HepG2 (cell line): Measurements from ENCODE around the gene EXOC7. TPM values are rescaled to one million over a fixed set of nuclear protein-coding genes. Genes with fewer than 3 reads are reported as not detected.

Experiments used
- ESRRA ChIP-seq: sonication (generic); formaldehyde crosslinking; IDR thresholded peaks from 2 replicates; pipeline ENCODE4 v1.5.1; 2020; ENCODE audit warnings: mild to moderate bottlenecking, low read depth, missing genetic modification reagents
- GRHL1 ChIP-seq: sonication (generic); formaldehyde crosslinking; conservative IDR thresholded peaks from 2 replicates; pipeline ENCODE4 v1.8.0; 2022; ENCODE audit warnings: missing genetic modification reagents
- PBX3 ChIP-seq: sonication (generic); formaldehyde crosslinking; IDR thresholded peaks from 2 replicates; pipeline ENCODE4 v1.8.1; 2023; ENCODE audit warnings: missing genetic modification reagents, inconsistent platforms, borderline replicate concordance
- RERE ChIP-seq: IDR thresholded peaks from 2 replicates; pipeline ENCODE4 v1.6.1; 2016; ENCODE audit warnings: low read depth, missing genetic modification reagents, missing compliant biosample characterization
- SAFB2 ChIP-seq: sonication (generic); formaldehyde crosslinking; IDR thresholded peaks from 2 replicates; pipeline ENCODE4 v1.5.1; 2020; ENCODE audit warnings: missing genetic modification reagents, low read depth, mild to moderate bottlenecking, borderline replicate concordance
- SALL1 ChIP-seq: sonication (generic); formaldehyde crosslinking; IDR thresholded peaks from 2 replicates; pipeline ENCODE4 v1.8.0; 2022; ENCODE audit warnings: mild to moderate bottlenecking, missing genetic modification reagents
- SETDB1 ChIP-seq: sonication (generic); formaldehyde crosslinking; IDR thresholded peaks from 2 replicates; pipeline ENCODE4 v1.5.1; 2020; ENCODE audit warnings: missing genetic modification reagents, mild to moderate bottlenecking, borderline replicate concordance
- UBTF ChIP-seq: sonication (generic); formaldehyde crosslinking; IDR thresholded peaks from 2 replicates; pipeline ENCODE4 v1.4.0; 2020; ENCODE audit warnings: mild to moderate bottlenecking, missing genetic modification reagents
- ZBTB3 ChIP-seq: sonication (generic); formaldehyde crosslinking; IDR thresholded peaks from 2 replicates; pipeline ENCODE4 v1.4.0; 2020; ENCODE audit warnings: low read depth, mild to moderate bottlenecking, moderate library complexity, missing genetic modification reagents, borderline replicate concordance
- ZMYM4 ChIP-seq: sonication (generic); formaldehyde crosslinking; IDR thresholded peaks from 2 replicates; pipeline ENCODE4 v1.8.1; 2023; ENCODE audit warnings: mild to moderate bottlenecking, missing genetic modification reagents
- ZNF746 ChIP-seq: sonication (generic); formaldehyde crosslinking; IDR thresholded peaks from 2 replicates; pipeline ENCODE4 v1.8.0; 2022; ENCODE audit warnings: mild to moderate bottlenecking, missing genetic modification reagents
- ZNF761 ChIP-seq: sonication (generic); formaldehyde crosslinking; conservative IDR thresholded peaks from 2 replicates; pipeline ENCODE4 v1.4.0; 2020; ENCODE audit warnings: mild to moderate bottlenecking, missing genetic modification reagents
- polyA plus RNA-seq, 8 experiments: library from polyadenylated mRNA; depleted of rRNA in 3 of 8; stranded (reverse) in 7 of 8; unstranded in 1 of 8; fragments of >200 nt; fragmentation: Illumina TruSeq in 4 of 8; extraction: Trizol in 4 of 8; gene quantifications; 2 replicates each; pipeline versions ENCODE4 v1.2.1 to v1.2.3, GENCODE V29; 2011 to 2016; ENCODE audit warnings: low read depth in 4 of 8, missing spikeins in 1 of 8, mixed read lengths in 1 of 8; ENCODE audit not compliant: insufficient read depth in 1 of 8
- total RNA-seq, 5 experiments: library from RNA; depleted of rRNA; stranded (reverse); fragments of >200 nt; fragmentation: Illumina TruSeq; extraction: Trizol; gene quantifications; 2 replicates each; pipeline ENCODE4 v1.2.3, GENCODE V29; 2016; ENCODE audit warnings: low read depth in 1 of 5
- TF ChIP-seq, protein P1 (sequence below): IDR thresholded peaks from 2 replicates; pipeline ENCODE4 v1.6.1; 2016; ENCODE audit warnings: missing genetic modification reagents, missing compliant biosample characterization
- TF ChIP-seq, protein P2 (sequence below): IDR thresholded peaks from 2 replicates; pipeline ENCODE4 v1.6.1; 2012; ENCODE audit warnings: inconsistent platforms
- TF ChIP-seq, protein P3 (sequence below): IDR thresholded peaks from 2 replicates; pipeline ENCODE4 v1.6.1; 2018; ENCODE audit warnings: missing genetic modification reagents

EXOC7 gene
- total and polyA plus RNA-seq, 2 of the 13 experiments (the other 11 are each of a cell fraction or from before 2014, with no cell fraction given), result 86.9 to 116 TPM

- TF ChIP-seq GRHL1 (CRISPR knock-in tag) (no peak), ZNF746 (CRISPR knock-in tag) (no peak), UBTF (no peak; the same call in 1 of the 2 replicates), ZBTB3 (CRISPR knock-in tag) (no peak), SALL1 (CRISPR knock-in tag) (no peak), ZMYM4 (CRISPR knock-in tag) (no peak), PBX3 (no peak), SAFB2 (CRISPR knock-in tag) (no peak), SETDB1 (no peak), RERE (CRISPR knock-in tag) (no peak), ZNF761 (no peak; the same call in 1 of the 2 replicates), ESRRA (CRISPR knock-in tag) (no peak)
- TF ChIP-seq, protein P1, sequence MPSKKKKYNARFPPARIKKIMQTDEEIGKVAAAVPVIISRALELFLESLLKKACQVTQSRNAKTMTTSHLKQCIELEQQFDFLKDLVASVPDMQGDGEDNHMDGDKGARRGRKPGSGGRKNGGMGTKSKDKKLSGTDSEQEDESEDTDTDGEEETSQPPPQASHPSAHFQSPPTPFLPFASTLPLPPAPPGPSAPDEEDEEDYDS (CRISPR knock-in tag), result no peak
- TF ChIP-seq, protein P2, sequence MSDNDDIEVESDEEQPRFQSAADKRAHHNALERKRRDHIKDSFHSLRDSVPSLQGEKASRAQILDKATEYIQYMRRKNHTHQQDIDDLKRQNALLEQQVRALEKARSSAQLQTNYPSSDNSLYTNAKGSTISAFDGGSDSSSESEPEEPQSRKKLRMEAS, result peak; percentile 5; the same call in 1 of the 2 replicates
- TF ChIP-seq, protein P3, sequence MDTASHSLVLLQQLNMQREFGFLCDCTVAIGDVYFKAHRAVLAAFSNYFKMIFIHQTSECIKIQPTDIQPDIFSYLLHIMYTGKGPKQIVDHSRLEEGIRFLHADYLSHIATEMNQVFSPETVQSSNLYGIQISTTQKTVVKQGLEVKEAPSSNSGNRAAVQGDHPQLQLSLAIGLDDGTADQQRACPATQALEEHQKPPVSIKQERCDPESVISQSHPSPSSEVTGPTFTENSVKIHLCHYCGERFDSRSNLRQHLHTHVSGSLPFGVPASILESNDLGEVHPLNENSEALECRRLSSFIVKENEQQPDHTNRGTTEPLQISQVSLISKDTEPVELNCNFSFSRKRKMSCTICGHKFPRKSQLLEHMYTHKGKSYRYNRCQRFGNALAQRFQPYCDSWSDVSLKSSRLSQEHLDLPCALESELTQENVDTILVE (CRISPR knock-in tag), result no peak
Observed at GRCh38 chr17:76131692-76132573, 28.3 kb upstream of the EXOC7 start (continued).
